RWPE2 (cell line): Measurements from ENCODE around the gene CDC14A.
"Not testable (repeated sequence)": the region's sequence is repeated elsewhere in the genome, so short reads cannot be mapped to it uniquely, and the experiment has no call there.

Experiments
- ATAC-seq: fragments of 200-7000 bp; cut with Tn5 transposase; 3 replicates; pipeline ENCODE4 v1.9.1; 2021; ENCODE audit warnings: low read depth
- DNase-seq: peaks from one replicate; pipeline ENCODE4 v3.0.0-alpha.2; 2020; ENCODE audit warnings: low spot score
- H3K27ac ChIP-seq: fragments of 450-650 bp; 2 replicates; pipeline ENCODE4 v1.5.1; 2017; ENCODE audit warnings: mild to moderate bottlenecking; ENCODE audit not compliant: poor library complexity, severe bottlenecking
- H3K27me3 ChIP-seq: fragments of 250-450 bp; sonication (Bioruptor Pico); 2 replicates; pipeline ENCODE4 v1.5.1; 2021; ENCODE audit warnings: mild to moderate bottlenecking, moderate library complexity; ENCODE audit not compliant: insufficient read depth, poor library complexity, severe bottlenecking
- H3K36me3 ChIP-seq: fragments of 250-450 bp; sonication (Bioruptor Pico); 2 replicates; pipeline ENCODE4 v1.5.1; 2020; ENCODE audit warnings: low read depth, mild to moderate bottlenecking, moderate library complexity
- H3K4me1 ChIP-seq: fragments of 250-450 bp; sonication (Bioruptor Pico); 2 replicates; pipeline ENCODE4 v1.5.1; 2021; ENCODE audit warnings: mild to moderate bottlenecking, moderate library complexity; ENCODE audit not compliant: insufficient read depth, poor library complexity, severe bottlenecking
- H3K4me3 ChIP-seq: fragments of 250-450 bp; sonication (Bioruptor Pico); 2 replicates; pipeline ENCODE4 v1.5.1; 2021; ENCODE audit warnings: mild to moderate bottlenecking, moderate library complexity; ENCODE audit not compliant: severe bottlenecking
- H3K9me3 ChIP-seq: fragments of 250-450 bp; sonication (Bioruptor Pico); 2 replicates; pipeline ENCODE4 v1.5.1; 2021; ENCODE audit warnings: mild to moderate bottlenecking, moderate library complexity; ENCODE audit not compliant: severe bottlenecking
- CTCF ChIP-seq: fragments of 450-650 bp; IDR thresholded peaks from one replicate; pipeline ENCODE4 v1.5.1; 2017; ENCODE audit warnings: mild to moderate bottlenecking, moderate library complexity; ENCODE audit not compliant: poor library complexity, severe bottlenecking

Gene CDC14A

DNA sequence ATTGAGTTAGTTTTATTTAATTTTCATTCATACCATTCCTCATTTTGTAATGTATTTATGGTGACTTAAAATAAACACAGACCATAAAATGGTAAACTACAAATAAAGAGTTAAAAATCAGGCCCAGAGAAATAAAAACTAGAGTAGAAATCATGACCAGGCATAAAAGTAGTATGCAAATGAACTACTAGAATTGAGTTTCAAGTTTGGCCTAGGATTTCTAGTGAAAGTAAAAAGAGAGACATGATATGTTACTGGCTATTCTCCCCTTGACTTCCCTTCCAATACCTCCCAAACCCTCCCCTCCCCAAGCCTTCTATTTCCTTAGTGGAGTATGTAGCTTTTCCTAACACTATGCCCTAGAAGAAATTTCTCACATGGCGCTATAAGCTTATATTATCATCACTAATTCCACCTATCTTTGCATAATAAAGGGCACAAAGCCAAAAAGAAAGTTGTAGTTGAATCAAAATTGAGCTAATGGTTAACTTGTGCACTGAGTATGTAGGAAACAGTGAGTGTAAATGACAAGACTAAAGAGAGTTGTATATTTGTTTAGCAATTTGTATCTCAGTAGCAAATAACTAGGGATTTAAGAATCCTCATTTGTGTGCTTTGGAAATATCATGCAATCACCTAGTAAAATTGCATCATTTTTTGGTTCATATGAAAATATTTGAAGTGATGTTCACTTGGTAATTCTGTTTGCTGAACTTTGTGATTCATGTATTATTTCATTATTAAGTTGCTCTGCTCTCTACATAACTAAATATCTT, 29.7 kb upstream of the CDC14A start:
- no peak for DNase-seq
- Histone ChIP-seq H3K36me3 (no peaks in the 10 kb centered on the region), H3K27ac (no peak overlapping the region), H3K4me1 (peaks cover 11% of the 10 kb centered on the region), H3K9me3 (no peaks in the 10 kb centered on the region), H3K4me3 (no peak overlapping the region), H3K27me3 (no peaks in the 10 kb centered on the region)
- ATAC-seq: peak; percentile 27; the same call in 2 of the 3 replicates
- no peak for TF ChIP-seq CTCF

DNA sequence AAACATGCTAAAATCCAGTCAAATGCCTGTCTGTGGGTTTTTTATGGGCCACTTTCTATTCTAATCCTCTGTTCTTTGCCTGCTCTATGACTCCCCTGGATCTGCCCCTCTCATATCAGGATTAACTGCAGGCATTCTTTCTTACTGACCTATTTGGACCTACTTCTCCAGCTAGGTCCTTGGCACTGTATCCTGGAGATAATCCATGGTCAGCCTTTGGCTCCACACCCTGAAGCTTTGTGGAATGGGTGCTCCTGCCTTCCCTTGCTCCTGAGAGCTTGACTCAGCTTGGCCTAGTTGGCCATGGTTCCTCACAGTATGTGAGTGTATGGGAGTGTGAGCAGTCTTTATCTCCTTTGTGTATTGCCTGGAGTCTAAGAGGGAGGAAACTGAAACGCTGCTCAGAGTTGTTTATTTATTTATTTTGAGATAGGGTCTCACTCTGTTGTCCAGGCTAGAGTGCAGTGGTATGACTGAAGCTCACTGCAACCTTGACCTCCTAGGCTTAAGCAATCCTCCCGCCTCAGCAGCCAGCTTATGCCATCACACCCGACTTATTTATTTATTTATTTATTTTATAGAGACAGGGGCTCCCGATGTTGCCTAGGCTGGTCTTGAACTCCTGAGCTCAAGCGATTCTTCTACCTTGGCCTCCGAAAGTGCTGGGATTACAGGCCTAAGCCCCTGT, 28.7 kb upstream of the CDC14A start:
- Histone ChIP-seq H3K4me1 (peaks cover 11% of the 10 kb centered on the region), H3K36me3 (no peaks in the 10 kb centered on the region), H3K9me3 (no peaks in the 10 kb centered on the region), H3K27ac (no peak overlapping the region), H3K4me3 (no peak overlapping the region), H3K27me3 (no peaks in the 10 kb centered on the region)
- TF ChIP-seq CTCF: no peak
- DNase-seq: no peak
- ATAC-seq: no peak

DNA sequence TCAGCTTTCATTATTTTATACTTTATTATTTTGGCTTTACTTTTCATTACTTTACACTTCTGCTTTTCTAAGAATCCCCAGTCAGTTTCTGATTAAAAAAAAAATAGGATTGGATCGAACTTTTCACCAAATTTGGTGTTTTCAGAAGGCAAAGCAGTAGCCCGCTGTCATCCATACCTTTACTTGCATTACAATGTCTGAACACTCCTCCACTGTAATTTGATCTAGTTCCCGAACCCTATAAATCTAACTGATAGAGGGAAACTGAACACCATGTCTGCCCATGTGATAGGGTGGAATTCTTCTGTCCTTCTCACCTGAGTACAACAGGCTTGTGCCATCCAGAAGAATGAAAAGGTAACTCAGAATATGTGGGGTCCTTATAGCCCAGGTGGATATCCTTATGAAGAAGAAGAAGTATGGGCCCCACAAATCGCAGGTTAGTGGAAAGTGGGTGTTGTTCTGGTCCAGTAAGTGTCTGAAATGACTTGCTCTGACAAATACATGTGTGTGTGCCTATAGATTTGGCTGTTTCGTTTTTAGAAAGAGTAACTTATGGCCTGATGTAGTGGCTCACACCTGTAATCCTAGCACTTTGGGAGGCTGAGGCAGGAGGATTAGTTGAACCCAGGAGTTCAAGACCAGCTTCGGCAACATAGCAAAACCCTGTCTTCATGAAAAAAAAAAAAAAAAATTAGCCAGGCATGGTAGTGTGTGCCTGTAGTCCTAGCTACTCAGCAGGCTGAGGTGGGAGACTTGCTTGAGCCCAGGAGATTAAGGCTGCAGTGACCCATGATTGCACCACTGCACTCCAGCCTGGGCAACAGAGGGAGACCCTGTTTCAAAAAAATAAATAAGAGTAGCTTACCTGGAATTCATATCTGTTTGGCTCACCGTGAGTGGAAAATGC, 26.6 kb upstream of the CDC14A start:
- Histone ChIP-seq H3K27ac (no peak overlapping the region), H3K27me3 (no peaks in the 10 kb centered on the region), H3K36me3 (no peaks in the 10 kb centered on the region), H3K4me1 (peaks cover 11% of the 10 kb centered on the region), H3K4me3 (no peak overlapping the region), H3K9me3 (no peaks in the 10 kb centered on the region)
- no peak for TF ChIP-seq CTCF
- ATAC-seq (peak; percentile 59; the same call in 1 of the 3 replicates), DNase-seq (no peak)

DNA sequence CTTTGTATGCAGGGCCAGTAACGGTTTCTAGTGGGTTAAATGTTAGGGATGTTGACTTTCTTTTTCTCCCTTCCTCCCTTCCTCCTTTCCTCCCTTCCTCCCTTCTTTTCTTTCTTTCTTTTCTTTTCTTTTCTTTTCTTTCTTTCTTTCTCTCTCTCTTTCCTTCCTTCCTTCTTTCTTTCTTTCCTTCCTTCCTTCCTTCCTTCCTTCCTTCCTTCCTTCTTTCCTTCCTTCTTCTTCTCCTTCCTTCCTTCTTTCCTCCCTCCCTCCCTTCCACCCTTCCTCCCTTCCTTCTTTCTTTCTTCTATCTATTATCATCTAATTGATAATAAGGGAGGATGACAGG, 26.0 kb upstream of the CDC14A start:
- not testable (repeated sequence) for H3K27me3 ChIP-seq, DNase-seq, H3K27ac ChIP-seq, H3K4me3 ChIP-seq, H3K36me3 ChIP-seq, ATAC-seq, H3K9me3 ChIP-seq
- peaks cover 11% of the 10 kb centered on the region for H3K4me1 ChIP-seq

DNA sequence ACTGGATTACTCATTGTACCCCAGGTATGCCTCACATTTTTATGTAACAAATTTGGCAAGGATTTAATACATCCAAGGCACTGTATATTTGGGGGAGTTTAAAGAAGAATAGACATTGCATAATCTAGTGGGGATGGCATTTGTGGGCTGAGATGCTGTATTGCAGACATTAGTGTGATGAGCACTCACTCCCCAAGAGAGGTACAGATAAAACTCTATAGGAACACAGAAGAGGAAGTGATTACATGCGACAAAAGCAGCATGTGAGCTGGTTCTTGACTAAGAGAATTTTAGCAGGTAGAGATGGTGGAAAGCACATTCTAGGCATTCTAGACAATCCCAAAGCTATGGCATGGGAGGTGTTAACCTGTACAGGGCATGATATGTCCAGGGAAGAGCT, 24.2 kb upstream of the CDC14A start:
- ATAC-seq: no peak
- Histone ChIP-seq H3K4me1 (peaks cover 2% of the 10 kb centered on the region), H3K27ac (no peak overlapping the region), H3K36me3 (no peaks in the 10 kb centered on the region), H3K4me3 (no peak overlapping the region), H3K27me3 (no peaks in the 10 kb centered on the region), H3K9me3 (no peaks in the 10 kb centered on the region)
- no peak for TF ChIP-seq CTCF
- DNase-seq: no peak

DNA sequence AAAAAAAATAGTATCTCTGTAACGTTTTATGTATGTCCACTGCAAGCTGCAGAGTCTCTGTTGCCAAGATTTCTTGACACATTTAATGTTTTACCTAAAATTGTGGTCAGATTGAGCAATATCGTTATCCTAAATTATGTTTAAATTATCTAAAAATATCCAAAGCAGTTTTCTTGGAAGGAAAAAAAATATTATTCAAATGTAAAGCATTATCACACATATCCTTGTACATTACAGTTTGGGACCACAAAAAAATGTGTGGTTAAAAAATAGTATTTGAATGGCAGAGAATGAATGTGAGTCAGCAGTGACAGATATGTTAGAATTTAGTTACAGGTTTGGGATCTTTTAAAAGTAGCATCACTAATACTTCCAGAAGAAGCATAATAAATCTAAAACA, 21.2 kb upstream of the CDC14A start:
- not testable (repeated sequence) for H3K9me3 ChIP-seq, H3K4me1 ChIP-seq, H3K4me3 ChIP-seq, DNase-seq, H3K27me3 ChIP-seq, ATAC-seq, H3K36me3 ChIP-seq, H3K27ac ChIP-seq
